ENCODE results near the gene THSD7B.

DNA sequence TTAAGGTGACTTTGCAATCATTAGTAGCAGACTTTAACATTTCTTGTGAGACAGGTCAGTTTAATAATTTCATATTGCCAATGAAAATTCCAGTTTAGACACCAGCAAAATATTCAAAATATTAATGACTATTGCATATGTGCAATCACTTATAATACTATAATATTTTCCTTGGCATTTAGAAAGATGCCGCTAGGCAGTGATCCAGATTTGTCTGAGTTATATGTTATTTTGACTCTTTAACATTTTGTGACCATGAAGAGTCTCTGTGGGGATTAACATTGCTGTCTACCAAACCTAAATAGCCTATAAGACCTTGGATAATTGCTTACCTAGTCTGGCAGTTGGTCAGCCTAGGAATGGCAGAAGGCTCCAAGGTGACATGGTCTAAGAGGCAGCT, 389.6 kb downstream of the THSD7B start:
- TF ChIP-seq, protein P1, sequence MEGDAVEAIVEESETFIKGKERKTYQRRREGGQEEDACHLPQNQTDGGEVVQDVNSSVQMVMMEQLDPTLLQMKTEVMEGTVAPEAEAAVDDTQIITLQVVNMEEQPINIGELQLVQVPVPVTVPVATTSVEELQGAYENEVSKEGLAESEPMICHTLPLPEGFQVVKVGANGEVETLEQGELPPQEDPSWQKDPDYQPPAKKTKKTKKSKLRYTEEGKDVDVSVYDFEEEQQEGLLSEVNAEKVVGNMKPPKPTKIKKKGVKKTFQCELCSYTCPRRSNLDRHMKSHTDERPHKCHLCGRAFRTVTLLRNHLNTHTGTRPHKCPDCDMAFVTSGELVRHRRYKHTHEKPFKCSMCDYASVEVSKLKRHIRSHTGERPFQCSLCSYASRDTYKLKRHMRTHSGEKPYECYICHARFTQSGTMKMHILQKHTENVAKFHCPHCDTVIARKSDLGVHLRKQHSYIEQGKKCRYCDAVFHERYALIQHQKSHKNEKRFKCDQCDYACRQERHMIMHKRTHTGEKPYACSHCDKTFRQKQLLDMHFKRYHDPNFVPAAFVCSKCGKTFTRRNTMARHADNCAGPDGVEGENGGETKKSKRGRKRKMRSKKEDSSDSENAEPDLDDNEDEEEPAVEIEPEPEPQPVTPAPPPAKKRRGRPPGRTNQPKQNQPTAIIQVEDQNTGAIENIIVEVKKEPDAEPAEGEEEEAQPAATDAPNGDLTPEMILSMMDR (IDR thresholded peaks at IDR 0.05) = no peak
- TF ChIP-seq EP300 (IDR thresholded peaks at IDR 0.05; ENCODE audit: low read depth) = no peak
- no peak for TF ChIP-seq POLR2A (IDR thresholded peaks at IDR 0.05)
- no peak for TF ChIP-seq POLR2AphosphoS5 (IDR thresholded peaks at IDR 0.05)
